ENCODE data around the gene PRF1.
A peak's percentile ranks its signal among the peaks of the same experiment; 100 is the strongest.

GRCh38 chr10:70575874-70576802, 26.4 kb downstream of the PRF1 start:
- TF ChIP-seq CTCF (IDR thresholded peaks at IDR 0.05) = no peak
- no peak for TF ChIP-seq EP300 (IDR thresholded peaks at IDR 0.05)
- peak in 1 of 3 donors; percentile 6 for TF ChIP-seq POLR2AphosphoS5 (IDR thresholded peaks at IDR 0.05)
- TF ChIP-seq POLR2A (IDR thresholded peaks at IDR 0.05) = no peak
